ENCODE measurements around the gene PDE4C. TPM values are rescaled to one million over a fixed set of nuclear protein-coding genes. Genes with fewer than 3 reads are reported as not detected.

Gene PDE4C
- total RNA-seq, 1 experiment from 2014 or later, result 0.90 TPM

DNA sequence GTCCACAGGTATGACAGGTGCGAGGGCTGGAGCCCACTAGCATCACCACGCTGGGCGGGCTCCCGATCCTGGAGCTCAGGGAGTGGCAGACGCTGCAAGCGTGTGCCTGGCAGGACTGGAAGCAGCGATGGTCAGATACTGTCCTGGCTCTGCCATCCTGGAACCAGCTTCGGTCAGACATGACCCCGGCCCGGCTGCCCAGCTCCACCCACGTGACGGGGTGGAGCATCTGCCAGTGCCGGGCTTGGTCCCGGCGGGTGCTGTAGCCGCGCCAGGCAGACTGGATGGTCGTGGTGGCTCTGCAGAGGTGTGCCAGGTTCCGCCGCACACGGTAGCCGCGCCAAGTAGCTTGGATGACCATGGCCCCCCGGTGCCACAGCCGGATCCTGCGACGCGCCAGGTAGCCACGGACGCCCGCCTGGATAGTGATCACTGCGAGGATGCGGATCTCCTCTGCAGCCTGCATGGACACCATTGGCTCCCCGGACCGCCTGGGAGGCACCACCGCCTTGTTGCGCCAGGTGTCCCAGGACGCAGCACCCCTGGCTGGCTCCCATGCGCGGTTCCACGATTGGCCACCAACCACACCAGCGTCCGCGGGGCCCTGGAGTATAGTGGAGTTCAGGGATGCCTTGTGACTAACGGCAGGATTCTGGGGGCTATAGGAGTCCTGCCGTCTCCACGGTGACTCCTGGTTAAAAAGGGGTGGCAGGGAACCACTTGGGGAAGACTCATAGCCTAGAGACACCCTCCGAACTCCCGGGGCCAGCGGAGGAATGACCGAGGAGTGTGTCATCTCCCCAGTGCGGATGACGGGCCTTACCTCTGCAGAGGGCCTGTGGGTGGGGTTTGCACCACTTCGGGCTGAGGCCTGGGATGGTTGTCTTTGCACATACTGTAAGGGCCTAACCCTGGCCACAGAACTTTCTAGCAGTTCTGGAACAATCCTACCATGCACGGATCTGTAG lies 31.5 kb upstream of the PDE4C start:
- Mint-ChIP-seq H3K36me3 (ENCODE audit: insufficient read depth, unreplicated experiment) (peaks cover 5% of the 10 kb centered on the region), H3K9me3 (ENCODE audit: low read depth, unreplicated experiment) (no peaks in the 10 kb centered on the region), H3K27me3 (ENCODE audit: unreplicated experiment) (no peaks in the 10 kb centered on the region), H3K27ac (ENCODE audit: unreplicated experiment) (no peak overlapping the region), H3K4me3 (ENCODE audit: low read depth, unreplicated experiment) (no peak overlapping the region), H3K4me1 (ENCODE audit: low read depth, unreplicated experiment) (peaks cover 21% of the 10 kb centered on the region)
- CTCF ChIA-PET, result no interaction called here
- no TSS peak for BruUV-seq (replicated peaks)
- TF ChIP-seq, protein P1, sequence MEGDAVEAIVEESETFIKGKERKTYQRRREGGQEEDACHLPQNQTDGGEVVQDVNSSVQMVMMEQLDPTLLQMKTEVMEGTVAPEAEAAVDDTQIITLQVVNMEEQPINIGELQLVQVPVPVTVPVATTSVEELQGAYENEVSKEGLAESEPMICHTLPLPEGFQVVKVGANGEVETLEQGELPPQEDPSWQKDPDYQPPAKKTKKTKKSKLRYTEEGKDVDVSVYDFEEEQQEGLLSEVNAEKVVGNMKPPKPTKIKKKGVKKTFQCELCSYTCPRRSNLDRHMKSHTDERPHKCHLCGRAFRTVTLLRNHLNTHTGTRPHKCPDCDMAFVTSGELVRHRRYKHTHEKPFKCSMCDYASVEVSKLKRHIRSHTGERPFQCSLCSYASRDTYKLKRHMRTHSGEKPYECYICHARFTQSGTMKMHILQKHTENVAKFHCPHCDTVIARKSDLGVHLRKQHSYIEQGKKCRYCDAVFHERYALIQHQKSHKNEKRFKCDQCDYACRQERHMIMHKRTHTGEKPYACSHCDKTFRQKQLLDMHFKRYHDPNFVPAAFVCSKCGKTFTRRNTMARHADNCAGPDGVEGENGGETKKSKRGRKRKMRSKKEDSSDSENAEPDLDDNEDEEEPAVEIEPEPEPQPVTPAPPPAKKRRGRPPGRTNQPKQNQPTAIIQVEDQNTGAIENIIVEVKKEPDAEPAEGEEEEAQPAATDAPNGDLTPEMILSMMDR (IDR thresholded peaks at IDR 0.05; ENCODE audit: unreplicated experiment), result no peak
- intact Hi-C loops (cut with micrococcal nuclease; ENCODE audit: unreplicated experiment), result no loop called here
- DNase-seq, result no peak

DNA sequence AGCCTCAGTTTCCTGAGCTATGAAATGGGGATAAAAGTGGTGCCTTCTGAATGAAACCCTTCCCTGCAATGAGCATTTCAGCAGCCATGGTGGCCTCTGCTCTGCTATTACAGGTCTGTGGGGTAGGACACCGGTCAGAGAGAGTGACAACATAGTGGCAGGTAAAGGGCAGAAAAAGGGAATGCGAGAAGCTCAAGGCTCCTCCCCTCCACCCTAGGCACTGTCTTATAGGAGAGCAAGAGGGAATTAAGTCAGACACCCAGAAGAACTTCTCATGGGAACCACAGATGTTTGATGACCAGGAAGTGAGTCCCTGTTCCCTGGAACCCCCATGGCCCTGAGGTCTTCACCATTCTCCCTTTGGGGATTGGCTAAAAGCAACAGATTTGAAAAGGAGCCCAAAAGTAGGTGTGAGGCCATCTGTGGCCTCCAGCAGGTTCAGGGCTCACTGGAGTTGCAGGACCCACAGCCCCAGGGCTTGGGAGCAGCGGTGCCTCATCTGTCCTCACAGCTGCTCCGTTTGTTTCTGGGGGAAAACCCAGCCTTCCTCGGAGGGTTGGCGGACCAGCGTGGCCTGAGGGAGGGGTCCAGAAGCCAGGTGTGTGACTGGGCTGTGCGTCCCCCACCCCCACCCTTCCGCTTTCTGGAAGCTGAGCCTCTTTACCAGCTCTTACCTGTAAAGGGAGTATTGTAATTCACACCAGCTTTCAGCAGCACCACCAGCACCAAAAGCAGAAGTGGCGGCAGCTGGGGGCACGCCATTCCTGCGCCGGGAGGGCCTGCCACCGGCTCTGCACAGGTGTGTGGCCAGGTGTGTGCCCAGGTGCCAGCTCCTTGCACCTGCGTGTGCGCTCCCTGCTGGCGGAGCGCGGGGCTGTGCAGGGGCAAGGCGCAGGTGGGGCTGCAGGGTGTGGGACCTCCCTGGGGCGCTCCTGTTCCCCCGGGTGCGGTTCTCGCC lies 28.6 kb upstream of the PDE4C start:
- H3K4me3 Mint-ChIP-seq (ENCODE audit: low read depth, unreplicated experiment), result no peak overlapping the region
- H3K27me3 Mint-ChIP-seq (ENCODE audit: unreplicated experiment), result no peaks in the 10 kb centered on the region
- CTCF ChIA-PET, result interaction anchor here (0.6 to 1.6 kb wide), 5 partner anchors 14 to 74 kb away, joined by 3 to 7 read pairs (median 5); no protein-coding TSS in a partner anchor
- no TSS peak for BruUV-seq (replicated peaks)
- intact Hi-C loops (cut with micrococcal nuclease; ENCODE audit: unreplicated experiment), result loop anchor here (5.0 kb wide), 2 partner anchors 48 to 248 kb away; partner anchors contain the start of gene ARRDC2
- H3K4me1 Mint-ChIP-seq (ENCODE audit: low read depth, unreplicated experiment), result peaks cover 21% of the 10 kb centered on the region
- H3K36me3 Mint-ChIP-seq (ENCODE audit: insufficient read depth, unreplicated experiment), result no peaks in the 10 kb centered on the region
- TF ChIP-seq, protein P1 (IDR thresholded peaks at IDR 0.05; ENCODE audit: unreplicated experiment), result peak; percentile 21
- peak; percentile 39 for DNase-seq
- H3K9me3 Mint-ChIP-seq (ENCODE audit: low read depth, unreplicated experiment), result no peaks in the 10 kb centered on the region
- no peak overlapping the region for H3K27ac Mint-ChIP-seq (ENCODE audit: unreplicated experiment)

DNA sequence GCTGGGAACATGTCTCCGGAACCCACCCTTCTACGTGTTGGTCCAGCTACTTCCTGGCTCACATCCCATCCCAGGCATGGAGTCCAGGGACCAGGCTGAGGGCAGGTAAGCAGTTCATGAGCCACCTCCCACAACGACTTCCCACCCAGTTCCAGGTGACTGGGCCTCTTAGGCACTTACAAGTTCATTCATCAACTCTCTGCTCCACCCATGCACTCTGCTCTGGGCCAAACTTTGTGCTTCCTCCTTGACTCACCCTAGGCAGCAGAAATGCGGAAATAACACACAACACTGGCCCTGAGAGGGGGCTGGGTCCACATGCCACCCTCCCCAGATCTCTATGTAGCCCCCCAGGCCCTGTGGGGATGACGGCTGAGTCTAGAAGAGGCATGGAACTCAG lies 27.5 kb upstream of the PDE4C start:
- CTCF ChIA-PET, result interaction anchor here (0.5 to 1.6 kb wide), 4 partner anchors 13 to 143 kb away, joined by 3 to 6 read pairs (median 5); no protein-coding TSS in a partner anchor

More for the DNA sequence above, 27.5 kb upstream of the PDE4C start:
- no TSS peak for BruUV-seq (replicated peaks)
- Mint-ChIP-seq H3K27ac (ENCODE audit: unreplicated experiment) (peak overlapping the region; percentile 46), H3K4me3 (ENCODE audit: low read depth, unreplicated experiment) (peak overlapping the region; percentile 16), H3K27me3 (ENCODE audit: unreplicated experiment) (no peaks in the 10 kb centered on the region), H3K4me1 (ENCODE audit: low read depth, unreplicated experiment) (peaks cover 21% of the 10 kb centered on the region), H3K9me3 (ENCODE audit: low read depth, unreplicated experiment) (no peaks in the 10 kb centered on the region), H3K36me3 (ENCODE audit: insufficient read depth, unreplicated experiment) (no peaks in the 10 kb centered on the region)
- TF ChIP-seq, protein P1 (IDR thresholded peaks at IDR 0.05; ENCODE audit: unreplicated experiment), result no peak
- DNase-seq, result peak; percentile 58
- intact Hi-C loops (cut with micrococcal nuclease; ENCODE audit: unreplicated experiment), result loop anchor here (5.0 kb wide), 2 partner anchors 46 to 246 kb away; partner anchors contain the start of gene ARRDC2

Data from Calu3 (cell line).